Activated CD4-positive, alpha-beta T cell treated with anti-CD3 and anti-CD28 coated beads, Interleukin-2, amount 10 ng/mL, durations not matched to agents 24 days and 14 days (primary cell): ENCODE data around the gene LDLRAP1. TPM values are rescaled to one million over a fixed set of nuclear protein-coding genes. Genes with fewer than 3 reads are reported as not detected.

Source experiments
- DNase-seq: peaks from one replicate; pipeline ENCODE4 v3.0.0; 2022
- H3K27ac Mint-ChIP-seq: one replicate; pipeline ENCODE4 v1.8.0; 2022; ENCODE audit warnings: mild to moderate bottlenecking, mixed read lengths
- H3K27me3 Mint-ChIP-seq: one replicate; pipeline ENCODE4 v1.8.0; 2022; ENCODE audit warnings: mixed read lengths
- H3K36me3 Mint-ChIP-seq: one replicate; pipeline ENCODE4 v1.8.0; 2022; ENCODE audit warnings: low read depth, mild to moderate bottlenecking, mixed read lengths
- H3K4me1 Mint-ChIP-seq: one replicate; pipeline ENCODE4 v1.8.0; 2021; ENCODE audit warnings: mixed read lengths
- H3K4me3 Mint-ChIP-seq: one replicate; pipeline ENCODE4 v1.8.0; 2022; ENCODE audit warnings: mild to moderate bottlenecking, moderate library complexity, mixed read lengths
- H3K9me3 Mint-ChIP-seq: one replicate; pipeline ENCODE4 v1.8.0; 2021; ENCODE audit warnings: mixed read lengths
- intact Hi-C: fragments of 100-400 bp; cut with micrococcal nuclease; formaldehyde crosslinking; loops from one replicate; pipeline ENCODE4 v1.15.1; 2023
- total RNA-seq: library from RNA; stranded (reverse); gene quantifications from 2 replicates; pipeline ENCODE4 v1.2.3, GENCODE V29; 2022

The LDLRAP1 gene
- total RNA-seq, 1 donor from 2014 or later: 6.1 TPM

- peaks cover 34% of the 10 kb centered on the region for H3K4me1 Mint-ChIP-seq
- no peaks in the 10 kb centered on the region for H3K27me3 Mint-ChIP-seq
- intact Hi-C loops: no loop called here
- peaks cover 8% of the 10 kb centered on the region for H3K36me3 Mint-ChIP-seq
- no peak overlapping the region for H3K4me3 Mint-ChIP-seq
- no peaks in the 10 kb centered on the region for H3K9me3 Mint-ChIP-seq
- no peak overlapping the region for H3K27ac Mint-ChIP-seq
- peak; percentile 65 for DNase-seq
These were observed 13.5 kb downstream of the LDLRAP1 start for GRCh38 chr1:25556791-25557476.

GRCh38 chr1:25557543-25557942 lies 14.1 kb downstream of the LDLRAP1 start:
- H3K27ac Mint-ChIP-seq: no peak overlapping the region
- H3K4me3 Mint-ChIP-seq: no peak overlapping the region
- intact Hi-C loops: no loop called here
- peaks cover 8% of the 10 kb centered on the region for H3K36me3 Mint-ChIP-seq
- H3K4me1 Mint-ChIP-seq: peaks cover 36% of the 10 kb centered on the region
- DNase-seq: no peak
- no peaks in the 10 kb centered on the region for H3K9me3 Mint-ChIP-seq
- H3K27me3 Mint-ChIP-seq: no peaks in the 10 kb centered on the region

GRCh38 chr1:25559031-25559430 lies 15.6 kb downstream of the LDLRAP1 start:
- H3K27me3 Mint-ChIP-seq: no peaks in the 10 kb centered on the region
- no peaks in the 10 kb centered on the region for H3K9me3 Mint-ChIP-seq
- DNase-seq: no peak
- H3K4me1 Mint-ChIP-seq: peaks cover 41% of the 10 kb centered on the region
- H3K4me3 Mint-ChIP-seq: no peak overlapping the region
- intact Hi-C loops: no loop called here
- H3K36me3 Mint-ChIP-seq: peaks cover 11% of the 10 kb centered on the region
- no peak overlapping the region for H3K27ac Mint-ChIP-seq

- H3K27me3 Mint-ChIP-seq: no peaks in the 10 kb centered on the region
- H3K9me3 Mint-ChIP-seq: no peaks in the 10 kb centered on the region
- DNase-seq: no peak
- intact Hi-C loops: loop anchor here (5.0 kb wide), 1 partner anchor 117 kb away; no protein-coding TSS in a partner anchor
- H3K4me1 Mint-ChIP-seq: peaks cover 50% of the 10 kb centered on the region
- no peak overlapping the region for H3K4me3 Mint-ChIP-seq
- peaks cover 9% of the 10 kb centered on the region for H3K36me3 Mint-ChIP-seq
- no peak overlapping the region for H3K27ac Mint-ChIP-seq
These were observed 16.6 kb downstream of the LDLRAP1 start for GRCh38 chr1:25560001-25560400.

GRCh38 chr1:25560788-25561187 lies 17.4 kb downstream of the LDLRAP1 start:
- DNase-seq: no peak
- Mint-ChIP-seq H3K27me3 (no peaks in the 10 kb centered on the region), H3K9me3 (no peaks in the 10 kb centered on the region), H3K36me3 (peaks cover 11% of the 10 kb centered on the region), H3K4me1 (peaks cover 53% of the 10 kb centered on the region), H3K4me3 (no peak overlapping the region), H3K27ac (no peak overlapping the region)
- intact Hi-C loops: loop anchor here (5.0 kb wide), 1 partner anchor 117 kb away; no protein-coding TSS in a partner anchor

- Mint-ChIP-seq H3K9me3 (no peaks in the 10 kb centered on the region), H3K4me1 (peaks cover 57% of the 10 kb centered on the region), H3K27me3 (no peaks in the 10 kb centered on the region), H3K4me3 (peak overlapping the region; percentile 65), H3K36me3 (peaks cover 11% of the 10 kb centered on the region), H3K27ac (peak overlapping the region; percentile 80)
- DNase-seq: peak; percentile 68
- intact Hi-C loops: loop anchor here (1.0 to 5.0 kb wide), 2 partner anchors 11 to 116 kb away; no protein-coding TSS in a partner anchor
These were observed 18.2 kb downstream of the LDLRAP1 start for GRCh38 chr1:25561421-25562100.

GRCh38 chr1:25562101-25562927 lies 18.9 kb downstream of the LDLRAP1 start:
- H3K9me3 Mint-ChIP-seq: no peaks in the 10 kb centered on the region
- H3K4me1 Mint-ChIP-seq: peaks cover 54% of the 10 kb centered on the region
- H3K36me3 Mint-ChIP-seq: peaks cover 11% of the 10 kb centered on the region
- peak overlapping the region; percentile 80 for H3K27ac Mint-ChIP-seq
- DNase-seq: peak; percentile 91
- intact Hi-C loops: loop anchor here (1.0 to 5.0 kb wide), 2 partner anchors 12 to 115 kb away; no protein-coding TSS in a partner anchor
- H3K4me3 Mint-ChIP-seq: peak overlapping the region; percentile 65
- no peaks in the 10 kb centered on the region for H3K27me3 Mint-ChIP-seq

GRCh38 chr1:25562928-25563283 lies 19.5 kb downstream of the LDLRAP1 start:
- peak overlapping the region; percentile 65 for H3K4me3 Mint-ChIP-seq
- no peaks in the 10 kb centered on the region for H3K9me3 Mint-ChIP-seq
- peak overlapping the region; percentile 80 for H3K27ac Mint-ChIP-seq
- peaks cover 56% of the 10 kb centered on the region for H3K4me1 Mint-ChIP-seq
- DNase-seq: no peak
- peaks cover 2% of the 10 kb centered on the region for H3K27me3 Mint-ChIP-seq
- H3K36me3 Mint-ChIP-seq: peaks cover 14% of the 10 kb centered on the region
- intact Hi-C loops: loop anchor here (1.0 to 5.0 kb wide), 2 partner anchors 13 to 114 kb away; no protein-coding TSS in a partner anchor

GRCh38 chr1:25563330-25564215 lies 20.2 kb downstream of the LDLRAP1 start:
- H3K27ac Mint-ChIP-seq: peak overlapping the region; percentile 80

GRCh38 chr1:25564777-25565574 lies 21.6 kb downstream of the LDLRAP1 start:
- H3K36me3 Mint-ChIP-seq: peaks cover 10% of the 10 kb centered on the region
- DNase-seq: peak; percentile 81
- H3K9me3 Mint-ChIP-seq: no peaks in the 10 kb centered on the region
- intact Hi-C loops: loop anchor here (5.0 kb wide), 1 partner anchor 112 kb away; no protein-coding TSS in a partner anchor
- peaks cover 3% of the 10 kb centered on the region for H3K27me3 Mint-ChIP-seq
- H3K4me1 Mint-ChIP-seq: peaks cover 53% of the 10 kb centered on the region
- H3K27ac Mint-ChIP-seq: peak overlapping the region; percentile 51
- peak overlapping the region; percentile 71 for H3K4me3 Mint-ChIP-seq

More at GRCh38 chr1:25563330-25564215, 20.2 kb downstream of the LDLRAP1 start:
- H3K4me3 Mint-ChIP-seq: peak overlapping the region; percentile 65
- H3K36me3 Mint-ChIP-seq: peaks cover 14% of the 10 kb centered on the region
- no peaks in the 10 kb centered on the region for H3K9me3 Mint-ChIP-seq
- H3K27me3 Mint-ChIP-seq: peaks cover 3% of the 10 kb centered on the region
- DNase-seq: no peak
- peaks cover 59% of the 10 kb centered on the region for H3K4me1 Mint-ChIP-seq
- intact Hi-C loops: loop anchor here (5.0 kb wide), 1 partner anchor 114 kb away; no protein-coding TSS in a partner anchor

- Mint-ChIP-seq H3K27me3 (peaks cover 3% of the 10 kb centered on the region), H3K4me1 (peaks cover 53% of the 10 kb centered on the region), H3K27ac (no peak overlapping the region), H3K9me3 (no peaks in the 10 kb centered on the region), H3K4me3 (no peak overlapping the region), H3K36me3 (peaks cover 10% of the 10 kb centered on the region)
- intact Hi-C loops: no loop called here
- DNase-seq: no peak
These were observed 22.2 kb downstream of the LDLRAP1 start for GRCh38 chr1:25565626-25566025.

- Mint-ChIP-seq H3K36me3 (peaks cover 10% of the 10 kb centered on the region), H3K27me3 (peaks cover 3% of the 10 kb centered on the region), H3K27ac (peak overlapping the region; percentile 48), H3K4me1 (peaks cover 48% of the 10 kb centered on the region), H3K4me3 (no peak overlapping the region), H3K9me3 (no peaks in the 10 kb centered on the region)
- DNase-seq: no peak
- intact Hi-C loops: no loop called here
These were observed 22.8 kb downstream of the LDLRAP1 start for GRCh38 chr1:25566176-25566729.
